Stimulated activated CD4-positive, alpha-beta T cell treated with anti-CD3 and anti-CD28 coated beads, Interleukin-4, amount 100 ng/mL, for 4 hours (primary cell): ENCODE measurements around the gene CD58.

Experiments used
- DNase-seq, 2 experiments: peaks; one replicate each; pipeline ENCODE4 v3.0.0-alpha.2; 2020

The CD58 gene

GRCh38 chr1:116465845-116466685 lies 104.8 kb downstream of the CD58 start:
- no peak for DNase-seq

GRCh38 chr1:116465477-116465844 lies 105.4 kb downstream of the CD58 start:
- DNase-seq: no peak
